GM10248 (cell line): ENCODE measurements around the gene NGEF.

Source experiments
- CTCF ChIA-PET: fragments of 300-600 bp; sonication (Branson Sonifier 250); formaldehyde crosslinking; extraction: SDS; loops from one replicate; lab custom pipeline; 2021; ENCODE audit warnings: antibody characterized with exemption; lab: Yijun Ruan, JAX
- POLR2A ChIA-PET: fragments of 350-650 bp; sonication (Branson Sonifier 250); formaldehyde crosslinking; extraction: SDS; loops from one replicate; lab custom pipeline; 2020; ENCODE audit warnings: antibody characterized with exemption; lab: Yijun Ruan, JAX
- DNase-seq: peaks from one replicate; pipeline ENCODE4 v3.0.0; 2012; ENCODE audit errors: extremely low spot score
- CTCF ChIP-seq: IDR thresholded peaks from 2 replicates; pipeline ENCODE4 v1.5.1; 2012; ENCODE audit warnings: mild to moderate bottlenecking, low read depth; ENCODE audit errors: extremely low read depth, missing control alignments, control extremely low read depth

NGEF gene

GRCh38 chr2:232976666-232977437 is 36.2 kb downstream of the NGEF start:
- CTCF ChIA-PET, result interaction anchor here (0.6 to 1.5 kb wide), 3 partner anchors 11 to 57 kb away, joined by 3 to 4 read pairs (median 3); no protein-coding TSS in a partner anchor
- POLR2A ChIA-PET, result no interaction called here
- no peak for TF ChIP-seq CTCF
- no peak for DNase-seq

GRCh38 chr2:232976176-232976575 is 36.9 kb downstream of the NGEF start:
- TF ChIP-seq CTCF, result no peak
- DNase-seq, result no peak
- POLR2A ChIA-PET, result no interaction called here
- CTCF ChIA-PET, result interaction anchor here (1.3 to 1.5 kb wide), 2 partner anchors 12 to 58 kb away, joined by 3 to 4 read pairs; no protein-coding TSS in a partner anchor

- POLR2A ChIA-PET, result no interaction called here
- TF ChIP-seq CTCF, result no peak
- DNase-seq, result no peak
- CTCF ChIA-PET, result interaction anchor here (2.1 kb wide), 1 partner anchor 54 kb away, joined by 7 read pairs; no protein-coding TSS in a partner anchor
Observed at GRCh38 chr2:232974396-232974795, 38.7 kb downstream of the NGEF start.

- POLR2A ChIA-PET, result no interaction called here
- no peak for DNase-seq
- TF ChIP-seq CTCF, result no peak
- CTCF ChIA-PET, result interaction anchor here (1.3 to 2.1 kb wide), 2 partner anchors 55 to 81 kb away, joined by 3 to 7 read pairs; no protein-coding TSS in a partner anchor
Observed at GRCh38 chr2:232973796-232974195, 39.3 kb downstream of the NGEF start.

- CTCF ChIA-PET, result interaction anchor here (1.3 to 2.1 kb wide), 2 partner anchors 56 to 81 kb away, joined by 3 to 7 read pairs; no protein-coding TSS in a partner anchor
- POLR2A ChIA-PET, result no interaction called here
Observed at GRCh38 chr2:232973011-232973735, 39.9 kb downstream of the NGEF start.

More at GRCh38 chr2:232973011-232973735, 39.9 kb downstream of the NGEF start:
- TF ChIP-seq CTCF, result no peak
- no peak for DNase-seq
